Measurements from ENCODE around the gene HOXA5. TPM values are rescaled to one million over a fixed set of nuclear protein-coding genes. Genes with fewer than 3 reads are reported as not detected.

Gene HOXA5
- total RNA-seq, 1 donor from 2014 or later, result 4.2 TPM

GRCh38 chr7:27107391-27108381, 35.8 kb downstream of the HOXA5 start:
- Histone ChIP-seq H3K27ac (ENCODE audit: low read depth, low read length) (peak overlapping the region; percentile 61), H3K4me1 (ENCODE audit: control insufficient read depth in 3 of 3, insufficient read depth in 3 of 3, low read length in 3 of 3) (peaks cover 22 to 42% (median 26%) of the 10 kb centered on the region in 3 donors), H3K9ac (ENCODE audit: low read depth in 1 of 3, low read length in 3 of 3) (no peak overlapping the region)

GRCh38 chr7:27106901-27107240, 36.6 kb downstream of the HOXA5 start:
- H3K27ac ChIP-seq (ENCODE audit: low read depth, low read length), result peak overlapping the region; percentile 54
- H3K9me3 ChIP-seq (ENCODE audit: control insufficient read depth in 3 of 3, low read length in 3 of 3), result no peaks in the 10 kb centered on the region
- H3K4me3 ChIP-seq (ENCODE audit: low read length in 3 of 3), result peak overlapping the region; percentile 65 to 71 (median 68)
- H3K36me3 ChIP-seq (ENCODE audit: control insufficient read depth in 3 of 3, insufficient read depth in 3 of 3, low read length in 3 of 3), result peaks cover 0 to 4% (median 0%) of the 10 kb centered on the region in 3 donors
- H3K4me1 ChIP-seq (ENCODE audit: control insufficient read depth in 3 of 3, insufficient read depth in 3 of 3, low read length in 3 of 3), result peaks cover 22 to 35% (median 24%) of the 10 kb centered on the region in 3 donors
- peaks cover 0 to 3% (median 0%) of the 10 kb centered on the region in 3 donors for H3K27me3 ChIP-seq (ENCODE audit: control insufficient read depth in 3 of 3, insufficient read depth in 3 of 3, low read length in 3 of 3)
- H3K9ac ChIP-seq (ENCODE audit: low read depth in 1 of 3, low read length in 3 of 3), result peak overlapping the region; percentile 69 to 72 (median 69)

More at GRCh38 chr7:27107391-27108381, 35.8 kb downstream of the HOXA5 start:
- Histone ChIP-seq H3K9me3 (ENCODE audit: control insufficient read depth in 3 of 3, low read length in 3 of 3) (no peaks in the 10 kb centered on the region), H3K27me3 (ENCODE audit: control insufficient read depth in 3 of 3, insufficient read depth in 3 of 3, low read length in 3 of 3) (peaks cover 0 to 3% (median 0%) of the 10 kb centered on the region in 3 donors), H3K36me3 (ENCODE audit: control insufficient read depth in 3 of 3, insufficient read depth in 3 of 3, low read length in 3 of 3) (peaks cover 0 to 4% (median 0%) of the 10 kb centered on the region in 3 donors), H3K4me3 (ENCODE audit: low read length in 3 of 3) (peak overlapping the region in 1 of 3 donors; percentile 14)

DNA sequence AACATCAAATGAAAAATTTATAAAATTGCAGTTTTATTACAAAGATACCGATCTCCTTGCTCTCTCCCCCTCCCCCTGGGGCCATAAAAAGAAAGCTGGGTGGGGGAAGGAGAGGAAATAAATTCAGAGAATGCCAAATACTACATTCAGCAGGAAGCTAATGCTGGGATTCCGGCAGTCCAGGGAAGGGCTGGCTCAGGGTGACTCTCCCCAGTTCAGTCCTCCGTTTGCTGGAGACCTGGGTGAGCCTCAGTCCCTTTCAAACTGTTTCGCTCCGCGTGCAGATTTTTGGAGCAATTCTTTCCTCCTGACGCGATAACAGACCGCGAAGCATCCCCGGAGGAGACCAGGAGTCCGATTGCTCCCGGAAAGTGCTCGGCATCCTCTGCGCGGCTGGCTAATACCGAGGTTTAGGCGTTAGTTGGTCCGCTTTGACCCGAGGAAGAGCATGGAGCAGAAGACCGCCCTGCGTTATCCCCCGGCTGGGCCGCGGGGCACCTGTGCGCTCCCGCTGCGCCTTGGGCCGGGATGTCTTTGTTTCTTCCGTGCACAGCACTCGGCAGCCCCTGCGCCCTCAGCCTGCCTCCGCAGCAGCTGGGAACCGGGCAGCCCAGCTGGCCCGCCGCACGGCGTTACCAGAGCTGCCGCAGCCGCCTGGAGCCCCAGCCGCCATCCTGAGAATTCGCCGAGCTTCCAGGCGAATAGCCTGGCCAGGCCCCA, 37.1 kb downstream of the HOXA5 start:
- H3K27me3 ChIP-seq (ENCODE audit: control insufficient read depth in 3 of 3, insufficient read depth in 3 of 3, low read length in 3 of 3), result peaks cover 0 to 3% (median 0%) of the 10 kb centered on the region in 3 donors
- no peaks in the 10 kb centered on the region for H3K9me3 ChIP-seq (ENCODE audit: control insufficient read depth in 3 of 3, low read length in 3 of 3)
- peak overlapping the region; percentile 69 to 72 (median 69) for H3K9ac ChIP-seq (ENCODE audit: low read depth in 1 of 3, low read length in 3 of 3)
- peak overlapping the region; percentile 54 for H3K27ac ChIP-seq (ENCODE audit: low read depth, low read length)
- H3K4me1 ChIP-seq (ENCODE audit: control insufficient read depth in 3 of 3, insufficient read depth in 3 of 3, low read length in 3 of 3), result peaks cover 19 to 29% (median 21%) of the 10 kb centered on the region in 3 donors
- peaks cover 0 to 4% (median 0%) of the 10 kb centered on the region in 3 donors for H3K36me3 ChIP-seq (ENCODE audit: control insufficient read depth in 3 of 3, insufficient read depth in 3 of 3, low read length in 3 of 3)
- peak overlapping the region; percentile 65 to 71 (median 68) for H3K4me3 ChIP-seq (ENCODE audit: low read length in 3 of 3)

DNA sequence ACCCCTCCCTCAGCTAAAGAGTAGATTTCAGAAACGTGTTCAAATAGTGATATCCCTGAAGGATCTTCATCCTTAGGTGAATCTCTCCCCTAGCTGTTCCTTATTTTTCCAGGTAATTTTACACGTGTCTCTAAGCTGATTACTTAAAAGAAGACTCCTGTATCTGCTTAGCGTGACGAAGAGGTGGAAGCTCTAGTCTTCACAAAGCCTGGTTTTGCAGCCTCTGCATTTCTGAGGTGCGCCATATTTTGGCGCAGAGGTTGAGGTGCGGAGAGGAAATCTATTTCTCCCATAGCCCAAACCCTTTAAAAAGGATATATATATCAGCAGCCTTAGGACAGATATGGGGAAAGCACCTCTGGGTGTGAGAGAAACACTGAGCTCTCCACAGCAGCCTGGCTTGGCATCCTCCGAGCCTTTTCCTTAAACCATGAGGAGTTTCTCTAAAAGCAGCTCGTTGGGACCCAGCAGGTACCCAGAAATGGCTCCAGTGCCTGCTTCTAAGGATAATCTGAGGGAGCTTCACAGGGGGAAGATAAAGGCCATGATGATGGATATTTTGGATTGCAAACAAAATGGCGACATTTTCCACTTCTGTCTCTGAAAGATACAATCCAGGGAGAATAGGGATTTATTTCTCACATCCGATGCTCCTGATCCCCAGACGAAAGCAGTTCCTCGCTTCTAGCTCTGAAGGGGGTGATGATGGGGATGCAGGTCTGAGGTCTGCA, 38.0 kb downstream of the HOXA5 start:
- peaks cover 0 to 3% (median 0%) of the 10 kb centered on the region in 3 donors for H3K27me3 ChIP-seq (ENCODE audit: control insufficient read depth in 3 of 3, insufficient read depth in 3 of 3, low read length in 3 of 3)
- peaks cover 10 to 21% (median 14%) of the 10 kb centered on the region in 3 donors for H3K4me1 ChIP-seq (ENCODE audit: control insufficient read depth in 3 of 3, insufficient read depth in 3 of 3, low read length in 3 of 3)
- H3K4me3 ChIP-seq (ENCODE audit: low read length in 3 of 3), result no peak overlapping the region
- H3K9me3 ChIP-seq (ENCODE audit: control insufficient read depth in 3 of 3, low read length in 3 of 3), result no peaks in the 10 kb centered on the region
- no peak overlapping the region for H3K27ac ChIP-seq (ENCODE audit: low read depth, low read length)
- H3K36me3 ChIP-seq (ENCODE audit: control insufficient read depth in 3 of 3, insufficient read depth in 3 of 3, low read length in 3 of 3), result peaks cover 0 to 6% (median 4%) of the 10 kb centered on the region in 3 donors
- H3K9ac ChIP-seq (ENCODE audit: low read depth in 1 of 3, low read length in 3 of 3), result no peak overlapping the region

DNA sequence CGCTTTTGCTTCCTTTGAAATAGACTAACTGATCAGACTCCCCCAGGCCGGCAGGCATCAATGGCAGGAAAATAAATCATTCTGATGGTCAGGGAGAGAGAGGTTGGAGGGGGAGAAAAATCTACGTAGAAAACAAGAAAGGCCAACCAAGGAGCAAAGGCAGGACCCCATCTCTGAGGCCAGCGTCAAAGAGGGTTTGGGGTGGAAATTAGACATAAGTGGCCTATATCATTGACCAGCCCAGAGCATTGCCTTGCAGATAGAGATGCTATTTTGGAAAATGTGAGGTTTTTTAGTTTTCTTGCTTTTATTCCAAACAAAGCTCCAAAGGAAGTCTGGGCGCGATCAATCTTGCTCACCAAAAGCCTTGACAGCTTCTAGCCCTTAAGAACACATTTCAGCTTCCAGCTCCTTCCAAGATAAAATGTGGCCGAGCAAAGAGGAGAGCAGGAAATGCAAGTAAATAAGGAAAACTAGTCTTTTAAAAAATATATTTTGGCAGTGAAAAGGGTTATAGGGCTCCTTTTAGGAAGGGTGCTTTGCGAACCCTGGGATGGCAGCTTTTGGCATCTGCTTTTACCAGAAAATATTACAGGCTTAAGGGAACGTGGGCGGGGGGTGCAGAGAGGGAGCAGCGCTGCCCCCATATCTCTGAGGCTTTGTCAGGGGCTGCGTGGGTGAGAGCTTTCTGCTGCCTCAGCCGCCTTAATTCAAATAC, 39.0 kb downstream of the HOXA5 start:
- Histone ChIP-seq H3K27me3 (ENCODE audit: control insufficient read depth in 3 of 3, insufficient read depth in 3 of 3, low read length in 3 of 3) (peaks cover 0 to 3% (median 0%) of the 10 kb centered on the region in 3 donors), H3K36me3 (ENCODE audit: control insufficient read depth in 3 of 3, insufficient read depth in 3 of 3, low read length in 3 of 3) (peaks cover 0 to 6% (median 4%) of the 10 kb centered on the region in 3 donors), H3K4me1 (ENCODE audit: control insufficient read depth in 3 of 3, insufficient read depth in 3 of 3, low read length in 3 of 3) (peaks cover 8 to 16% (median 10%) of the 10 kb centered on the region in 3 donors), H3K4me3 (ENCODE audit: low read length in 3 of 3) (no peak overlapping the region), H3K9ac (ENCODE audit: low read depth in 1 of 3, low read length in 3 of 3) (no peak overlapping the region), H3K9me3 (ENCODE audit: control insufficient read depth in 3 of 3, low read length in 3 of 3) (no peaks in the 10 kb centered on the region), H3K27ac (ENCODE audit: low read depth, low read length) (no peak overlapping the region)

GRCh38 chr7:27103489-27104226, 39.8 kb downstream of the HOXA5 start:
- peaks cover 0 to 6% (median 0%) of the 10 kb centered on the region in 3 donors for H3K36me3 ChIP-seq (ENCODE audit: control insufficient read depth in 3 of 3, insufficient read depth in 3 of 3, low read length in 3 of 3)
- H3K4me1 ChIP-seq (ENCODE audit: control insufficient read depth in 3 of 3, insufficient read depth in 3 of 3, low read length in 3 of 3), result peaks cover 7 to 16% (median 8%) of the 10 kb centered on the region in 3 donors
- H3K27ac ChIP-seq (ENCODE audit: low read depth, low read length), result peak overlapping the region; percentile 30
- H3K4me3 ChIP-seq (ENCODE audit: low read length in 3 of 3), result peak overlapping the region in 1 of 3 donors; percentile 22
- peaks cover 0 to 5% (median 0%) of the 10 kb centered on the region in 3 donors for H3K27me3 ChIP-seq (ENCODE audit: control insufficient read depth in 3 of 3, insufficient read depth in 3 of 3, low read length in 3 of 3)
- H3K9ac ChIP-seq (ENCODE audit: low read depth in 1 of 3, low read length in 3 of 3), result peak overlapping the region in 1 of 3 donors; percentile 45
- no peaks in the 10 kb centered on the region for H3K9me3 ChIP-seq (ENCODE audit: control insufficient read depth in 3 of 3, low read length in 3 of 3)

DNA sequence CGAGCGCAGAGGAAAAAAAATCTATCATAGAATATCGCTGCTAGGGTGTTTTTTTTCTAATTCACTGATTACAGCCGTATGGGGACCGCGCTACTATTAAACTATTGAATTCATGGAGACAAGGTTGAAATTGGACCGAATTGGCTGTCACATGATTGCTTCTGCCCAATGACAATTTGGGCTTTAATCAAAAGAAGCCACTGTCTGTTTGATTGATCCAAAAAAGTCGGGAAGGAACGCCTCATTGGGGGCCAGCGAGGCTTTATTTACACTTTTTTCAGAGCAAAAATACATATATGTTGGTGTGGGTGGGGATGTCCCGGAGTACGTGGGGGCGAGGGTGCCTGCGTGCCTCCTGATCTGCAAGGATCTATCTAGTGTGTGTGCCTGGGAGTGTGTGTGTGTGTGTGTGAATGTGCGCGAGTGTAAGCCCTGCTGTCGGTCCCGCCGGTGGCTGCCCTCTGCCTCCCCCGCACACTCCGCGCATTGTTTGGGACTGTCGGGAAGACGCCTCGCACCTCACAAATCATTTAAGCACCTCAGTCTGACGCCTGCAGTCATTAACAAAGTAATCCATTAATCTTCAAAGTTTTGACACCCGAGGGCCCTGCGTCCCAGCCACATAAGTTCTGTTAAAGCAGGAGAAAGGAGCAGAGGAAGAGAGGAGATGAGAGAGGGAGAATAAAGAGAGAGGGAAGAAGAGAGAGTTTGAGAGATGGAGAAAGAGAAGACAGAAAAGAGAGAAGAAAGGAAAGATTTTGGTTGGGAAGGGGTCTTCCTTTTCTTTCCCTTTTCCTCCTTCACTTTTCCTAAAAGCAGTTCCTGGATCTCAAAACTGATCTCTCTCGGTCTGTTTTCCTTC, 40.7 kb downstream of the HOXA5 start, which contains the start of gene HOXA2:
HOXA2 (minus strand) TSS at position 103 of the 862 bp plus-strand sequence. CDS start 183 bp downstream, outside the sequence.
- peaks cover 12 to 17% (median 16%) of the 10 kb centered on the region in 3 donors for H3K4me1 ChIP-seq (ENCODE audit: control insufficient read depth in 3 of 3, insufficient read depth in 3 of 3, low read length in 3 of 3)
- H3K36me3 ChIP-seq (ENCODE audit: control insufficient read depth in 3 of 3, insufficient read depth in 3 of 3, low read length in 3 of 3), result peaks cover 0 to 6% (median 0%) of the 10 kb centered on the region in 3 donors
- H3K9ac ChIP-seq (ENCODE audit: low read depth in 1 of 3, low read length in 3 of 3), result peak within 1 kb of the TSS in 1 of 3 donors; percentile 45
- H3K27ac ChIP-seq (ENCODE audit: low read depth, low read length), result peak within 1 kb of the TSS; percentile 30
- H3K9me3 ChIP-seq (ENCODE audit: control insufficient read depth in 3 of 3, low read length in 3 of 3), result no peaks in the 10 kb centered on the region
- peak within 1 kb of the TSS in 1 of 3 donors; percentile 22 for H3K4me3 ChIP-seq (ENCODE audit: low read length in 3 of 3)
- H3K27me3 ChIP-seq (ENCODE audit: control insufficient read depth in 3 of 3, insufficient read depth in 3 of 3, low read length in 3 of 3), result peaks cover 0 to 5% (median 0%) of the 10 kb centered on the region in 3 donors

All from skeletal muscle tissue (tissue), 4 donors.